GM12864 (cell line): ENCODE data around the gene SORCS2.
"Not testable (repeated sequence)": the region's sequence is repeated elsewhere in the genome, so short reads cannot be mapped to it uniquely, and the experiment has no call there.

Experiments used
- DNase-seq: peaks from one replicate; pipeline ENCODE4 v3.0.0-alpha.2; 2011; ENCODE audit warnings: low read depth
- H3K4me3 ChIP-seq: 2 replicates; pipeline ENCODE4 v1.5.1; 2011; ENCODE audit warnings: mild to moderate bottlenecking, low read depth, low read length, control low read depth
- TF ChIP-seq, protein P1 (sequence below): IDR thresholded peaks from 2 replicates; pipeline ENCODE4 v1.5.1; 2011; ENCODE audit warnings: low read depth, mild to moderate bottlenecking, moderate library complexity, low read length, control low read depth, inconsistent platforms; ENCODE audit errors: missing control alignments

The SORCS2 gene

DNA sequence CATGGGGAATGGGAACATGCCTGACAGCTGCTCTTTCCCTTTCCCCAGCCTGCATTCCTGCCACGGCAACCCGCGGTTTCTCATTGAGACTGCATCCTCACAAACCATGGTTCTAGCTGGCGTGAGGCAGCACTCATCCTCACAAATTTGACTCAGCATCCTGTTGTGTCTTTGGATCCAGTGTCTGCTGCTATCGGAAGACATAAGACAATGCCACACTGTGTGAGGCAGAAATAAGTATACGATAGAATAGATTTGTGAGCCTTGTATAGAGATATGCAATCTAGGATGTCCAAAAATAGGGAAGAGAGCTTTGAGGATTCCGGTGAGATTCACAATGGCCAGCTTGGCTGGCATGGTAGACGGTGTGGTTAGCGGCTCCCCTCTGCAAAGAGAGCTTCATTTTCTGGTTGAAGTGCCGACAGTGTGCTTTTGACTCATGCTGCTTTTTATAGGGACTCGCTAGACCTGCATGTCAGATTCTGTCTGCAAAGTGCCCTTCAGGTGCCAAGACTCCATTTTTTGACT, 403.7 kb downstream of the SORCS2 start:
- H3K4me3 ChIP-seq: no peak overlapping the region
- TF ChIP-seq, protein P1, sequence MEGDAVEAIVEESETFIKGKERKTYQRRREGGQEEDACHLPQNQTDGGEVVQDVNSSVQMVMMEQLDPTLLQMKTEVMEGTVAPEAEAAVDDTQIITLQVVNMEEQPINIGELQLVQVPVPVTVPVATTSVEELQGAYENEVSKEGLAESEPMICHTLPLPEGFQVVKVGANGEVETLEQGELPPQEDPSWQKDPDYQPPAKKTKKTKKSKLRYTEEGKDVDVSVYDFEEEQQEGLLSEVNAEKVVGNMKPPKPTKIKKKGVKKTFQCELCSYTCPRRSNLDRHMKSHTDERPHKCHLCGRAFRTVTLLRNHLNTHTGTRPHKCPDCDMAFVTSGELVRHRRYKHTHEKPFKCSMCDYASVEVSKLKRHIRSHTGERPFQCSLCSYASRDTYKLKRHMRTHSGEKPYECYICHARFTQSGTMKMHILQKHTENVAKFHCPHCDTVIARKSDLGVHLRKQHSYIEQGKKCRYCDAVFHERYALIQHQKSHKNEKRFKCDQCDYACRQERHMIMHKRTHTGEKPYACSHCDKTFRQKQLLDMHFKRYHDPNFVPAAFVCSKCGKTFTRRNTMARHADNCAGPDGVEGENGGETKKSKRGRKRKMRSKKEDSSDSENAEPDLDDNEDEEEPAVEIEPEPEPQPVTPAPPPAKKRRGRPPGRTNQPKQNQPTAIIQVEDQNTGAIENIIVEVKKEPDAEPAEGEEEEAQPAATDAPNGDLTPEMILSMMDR: no peak
- DNase-seq: no peak

DNA sequence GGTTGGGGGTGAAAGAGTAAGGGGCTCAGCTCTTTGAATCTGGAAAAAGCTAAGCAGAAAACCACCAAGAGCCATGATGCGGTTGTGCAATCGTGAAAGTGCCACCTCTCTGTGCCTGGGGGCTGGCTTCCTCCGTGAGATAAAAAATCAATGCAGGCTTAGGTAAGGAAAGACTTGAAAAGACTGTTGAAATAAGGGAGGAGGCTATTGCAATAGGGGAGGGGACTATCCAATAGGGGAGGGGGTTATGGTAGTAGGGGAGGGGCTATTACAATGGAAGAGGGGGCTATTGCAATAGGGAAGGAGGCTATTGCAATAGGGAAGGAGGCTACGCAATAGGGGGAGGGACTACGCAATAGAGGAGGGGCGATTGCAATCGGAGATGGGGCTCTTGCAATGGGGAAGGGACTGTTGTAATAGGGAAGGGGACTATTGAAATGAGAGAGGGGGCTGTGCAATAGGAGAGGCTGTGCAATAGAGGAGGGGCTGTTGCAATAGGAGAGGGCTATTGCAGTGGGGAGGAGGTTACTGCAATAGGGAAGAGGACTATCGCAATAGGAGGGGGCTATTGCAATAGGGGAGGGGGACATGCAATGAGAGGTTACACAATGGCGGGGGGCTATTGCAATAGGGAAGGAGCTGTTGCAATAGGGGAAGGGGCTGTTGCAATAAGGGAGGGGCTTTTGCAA, 404.7 kb downstream of the SORCS2 start:
- TF ChIP-seq, protein P1: no peak
- DNase-seq: no peak
- no peak overlapping the region for H3K4me3 ChIP-seq

DNA sequence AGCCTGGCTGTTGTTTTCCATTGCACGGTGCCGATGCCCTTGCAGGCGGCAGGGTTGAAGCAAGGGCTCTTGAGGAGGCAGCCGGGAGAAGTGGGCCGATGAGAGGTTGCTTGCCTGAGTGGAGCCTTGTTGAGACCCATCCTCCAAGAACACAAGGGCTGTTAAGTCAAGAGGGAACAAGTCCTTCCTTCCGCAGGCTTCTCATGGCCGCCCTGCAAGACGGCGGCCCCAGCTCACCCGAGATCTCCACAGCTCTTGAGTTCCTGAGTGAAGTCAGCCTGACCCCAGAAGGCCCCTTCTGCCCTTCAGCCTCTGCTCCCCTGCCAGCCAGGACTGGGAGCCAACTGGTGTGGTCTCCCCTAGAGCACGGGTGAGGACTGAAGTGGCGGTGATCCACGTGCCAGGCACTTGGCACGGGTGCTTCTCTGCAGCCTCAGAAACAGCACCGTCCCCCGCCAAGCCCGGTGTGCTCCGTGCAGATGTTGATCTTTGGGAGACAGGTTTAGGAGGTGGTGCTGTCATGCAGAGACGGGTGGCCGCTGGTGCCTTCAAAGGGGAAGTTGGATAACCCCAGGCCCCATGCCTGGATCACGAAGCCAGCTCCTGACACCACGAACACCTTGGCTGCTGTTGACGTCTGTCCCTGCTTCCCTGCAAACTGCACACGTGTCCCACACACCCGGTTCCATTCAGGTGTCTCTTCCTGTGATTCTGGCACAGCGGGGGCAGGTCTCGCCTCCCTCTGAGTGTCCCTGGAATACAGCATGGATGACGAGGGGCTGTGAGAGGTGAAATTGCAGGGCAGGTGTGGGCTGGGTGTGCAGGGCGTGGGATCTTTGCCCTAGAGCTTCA, 406.8 kb downstream of the SORCS2 start:
- DNase-seq: no peak
- no peak overlapping the region for H3K4me3 ChIP-seq
- TF ChIP-seq, protein P1: no peak

DNA sequence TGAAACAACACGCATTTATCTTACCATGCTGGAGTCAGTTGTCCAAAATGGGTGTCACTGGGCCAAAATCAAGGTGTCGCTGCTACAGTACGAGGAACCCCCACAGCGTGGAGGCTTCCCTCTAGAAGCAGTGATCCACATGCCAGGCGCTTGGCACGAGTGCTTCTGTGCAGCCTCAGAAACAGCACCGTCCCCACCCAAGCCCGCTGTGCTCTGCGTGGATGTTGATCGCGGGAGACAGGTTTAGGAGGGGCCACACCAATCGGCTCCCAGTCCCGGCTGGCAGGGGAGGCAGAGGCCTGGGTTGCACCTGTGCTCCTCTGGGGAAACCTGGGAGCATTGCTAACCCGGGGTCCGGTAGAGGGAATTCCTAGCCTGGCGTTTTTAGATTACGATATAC, 407.9 kb downstream of the SORCS2 start:
- H3K4me3 ChIP-seq: no peak overlapping the region
- TF ChIP-seq, protein P1: no peak
- no peak for DNase-seq

DNA sequence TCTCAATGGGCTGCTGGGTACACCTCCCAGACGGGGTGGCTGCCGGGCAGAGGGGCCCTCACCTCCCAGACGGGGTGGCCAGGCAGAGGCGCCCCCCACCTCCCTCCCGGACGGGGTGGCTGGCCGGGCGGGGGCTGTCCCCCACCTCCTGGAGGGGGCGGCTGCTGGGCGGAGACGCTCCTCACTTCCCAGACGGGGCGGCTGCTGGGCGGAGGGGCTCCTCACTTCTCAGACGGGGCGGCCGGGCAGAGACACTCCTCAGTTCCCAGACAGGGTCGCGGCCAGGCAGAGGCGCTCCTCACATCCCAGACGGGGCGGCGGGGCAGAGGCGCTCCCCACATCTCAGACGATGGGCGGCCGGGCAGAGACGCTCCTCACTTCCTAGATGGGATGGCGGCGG, 409.8 kb downstream of the SORCS2 start:
- H3K4me3 ChIP-seq, DNase-seq: not testable (repeated sequence)

DNA sequence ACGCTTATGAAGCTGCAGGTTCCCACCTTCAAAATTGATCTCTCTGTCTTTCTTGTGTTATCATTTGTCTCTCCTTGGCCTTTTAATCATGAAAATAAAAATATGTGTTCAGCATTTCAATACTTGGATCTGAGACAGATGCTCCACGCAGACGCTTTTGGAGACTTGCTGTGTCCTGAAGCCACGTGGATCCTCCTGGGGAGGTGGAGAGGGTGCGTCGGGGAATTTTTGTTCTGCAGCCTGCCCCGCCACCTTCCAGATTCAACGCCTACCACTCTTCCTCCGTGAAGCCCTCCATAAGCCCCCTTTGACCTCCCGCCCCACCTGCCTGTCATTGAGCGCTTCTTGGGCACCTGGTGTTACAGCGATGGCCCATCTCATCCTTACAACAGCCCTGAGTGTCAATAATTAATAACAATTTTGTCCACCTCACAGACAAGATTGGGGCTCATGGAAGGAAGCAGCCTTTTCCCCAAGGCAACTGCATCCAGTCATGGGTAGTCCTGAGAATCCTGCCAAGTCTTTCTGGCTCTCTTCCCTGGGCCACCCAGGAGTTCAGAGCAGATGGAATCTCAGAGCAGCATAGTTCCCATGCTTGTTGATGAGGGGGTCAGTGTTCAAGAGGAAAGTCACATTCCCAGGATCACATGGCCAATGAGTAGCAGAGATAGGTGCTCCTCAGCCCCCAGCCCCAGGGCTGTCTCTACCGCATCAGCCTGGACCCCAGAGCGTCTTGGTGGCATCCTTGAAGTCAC, 415.0 kb downstream of the SORCS2 start:
- no peak overlapping the region for H3K4me3 ChIP-seq
- no peak for DNase-seq
- TF ChIP-seq, protein P1: no peak

DNA sequence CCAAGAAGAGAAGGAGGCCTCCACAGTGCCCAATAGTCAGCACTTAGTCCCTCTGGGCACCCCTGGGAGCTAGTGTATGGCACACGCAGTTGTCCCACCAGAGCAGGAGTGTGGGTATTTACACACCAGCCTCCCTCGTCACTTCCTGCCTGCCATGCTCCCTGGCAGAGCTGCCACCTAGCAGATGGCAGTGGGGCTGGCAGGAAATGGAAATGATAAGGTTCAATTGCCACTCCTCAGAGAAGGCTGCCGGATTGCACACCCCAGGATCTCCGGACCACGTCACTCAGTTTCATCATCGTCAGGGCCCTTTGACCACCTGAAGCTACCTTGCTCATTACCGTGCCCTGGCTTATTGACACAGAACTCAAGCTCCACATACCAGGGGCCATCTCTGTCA, 415.7 kb downstream of the SORCS2 start:
- no peak for DNase-seq
- TF ChIP-seq, protein P1: no peak
- no peak overlapping the region for H3K4me3 ChIP-seq
